H9 (cell line): ENCODE measurements around the gene USE1. TPM values are rescaled to one million over a fixed set of nuclear protein-coding genes. Genes with fewer than 3 reads are reported as not detected.
A peak's percentile ranks its signal among the peaks of the same experiment; 100 is the strongest.

Source experiments
- DNase-seq: peaks from one replicate; pipeline ENCODE4 v3.0.0-alpha.2; 2017
- H2AFZ ChIP-seq: one replicate; pipeline ENCODE4 v1.6.1; 2013; ENCODE audit warnings: mild to moderate bottlenecking, low read length, control low read depth, moderate library complexity
- H2AK5ac ChIP-seq: 2 replicates; pipeline ENCODE4 v1.6.1; 2013; ENCODE audit warnings: low read length, control low read depth, mixed read lengths; ENCODE audit not compliant: insufficient read length
- H2BK120ac ChIP-seq: one replicate; pipeline ENCODE4 v1.6.1; 2013; ENCODE audit warnings: low read depth, mild to moderate bottlenecking, low read length, control low read depth, inconsistent platforms; ENCODE audit not compliant: poor library complexity, severe bottlenecking
- H2BK12ac ChIP-seq: 2 replicates; pipeline ENCODE4 v1.6.1; 2013; ENCODE audit warnings: low read length, control low read depth, mixed read lengths, low read depth; ENCODE audit not compliant: insufficient read length
- H2BK15ac ChIP-seq: 2 replicates; pipeline ENCODE4 v1.6.1; 2013; ENCODE audit warnings: low read depth, low read length, control low read depth
- H2BK20ac ChIP-seq: one replicate; pipeline ENCODE4 v1.6.1; 2013; ENCODE audit warnings: low read depth, mild to moderate bottlenecking, low read length, control low read depth, inconsistent platforms; ENCODE audit not compliant: poor library complexity, severe bottlenecking
- H2BK5ac ChIP-seq: 2 replicates; pipeline ENCODE4 v1.6.1; 2013; ENCODE audit warnings: low read length, control low read depth, mixed read lengths; ENCODE audit not compliant: insufficient read length
- H3K14ac ChIP-seq: 2 replicates; pipeline ENCODE4 v1.6.1; 2013; ENCODE audit warnings: low read length, control low read depth; ENCODE audit not compliant: insufficient read depth
- H3K18ac ChIP-seq: 2 replicates; pipeline ENCODE4 v1.6.1; 2013; ENCODE audit warnings: low read depth, mild to moderate bottlenecking, mixed read lengths, low read length, control low read depth; ENCODE audit not compliant: insufficient read length
- H3K23ac ChIP-seq: 2 replicates; pipeline ENCODE4 v1.6.1; 2013; ENCODE audit warnings: low read length, control low read depth, mixed read lengths, low read depth; ENCODE audit not compliant: insufficient read length
- H3K23me2 ChIP-seq: 2 replicates; pipeline ENCODE4 v1.6.1; 2013; ENCODE audit warnings: low read depth, mild to moderate bottlenecking, mixed read lengths, low read length, control low read depth; ENCODE audit not compliant: insufficient read length, poor library complexity, severe bottlenecking
- H3K27ac ChIP-seq: 2 replicates; pipeline ENCODE4 v1.5.1; 2013; ENCODE audit warnings: low read length, control low read depth, mixed read lengths, low read depth; ENCODE audit not compliant: insufficient read length
- H3K27me3 ChIP-seq: 2 replicates; pipeline ENCODE4 v1.6.1; 2013; ENCODE audit warnings: low read length, control low read depth, inconsistent platforms; ENCODE audit not compliant: insufficient read depth
- H3K4ac ChIP-seq: 2 replicates; pipeline ENCODE4 v1.6.1; 2013; ENCODE audit warnings: low read depth, mild to moderate bottlenecking, control low read depth, inconsistent platforms, low read length, moderate library complexity
- H3K4me1 ChIP-seq: 2 replicates; pipeline ENCODE4 v1.6.1; 2013; ENCODE audit warnings: low read length, control low read depth, inconsistent platforms; ENCODE audit not compliant: insufficient read depth
- H3K4me2 ChIP-seq: 2 replicates; pipeline ENCODE4 v1.6.1; 2013; ENCODE audit warnings: low read length, control low read depth, mixed read lengths; ENCODE audit not compliant: insufficient read length, insufficient read depth
- H3K56ac ChIP-seq: 2 replicates; pipeline ENCODE4 v1.6.1; 2013; ENCODE audit warnings: low read depth, mild to moderate bottlenecking, mixed read lengths, low read length, control low read depth; ENCODE audit not compliant: insufficient read length
- H3K79me1 ChIP-seq: 2 replicates; pipeline ENCODE4 v1.6.1; 2013; ENCODE audit warnings: low read depth, mild to moderate bottlenecking, moderate library complexity, low read length, control low read depth, inconsistent platforms; ENCODE audit not compliant: insufficient read depth, poor library complexity, severe bottlenecking
- H3K79me2 ChIP-seq: 2 replicates; pipeline ENCODE4 v1.6.1; 2013; ENCODE audit warnings: low read length, control low read depth, inconsistent platforms; ENCODE audit not compliant: insufficient read depth
- H3K9ac ChIP-seq: 2 replicates; pipeline ENCODE4 v1.6.1; 2013; ENCODE audit warnings: low read length, control low read depth, mixed read lengths; ENCODE audit not compliant: insufficient read length; ENCODE audit errors: extremely low read depth
- H3K9me3 ChIP-seq: one replicate; pipeline ENCODE4 v1.6.1; 2013; ENCODE audit warnings: low read depth, low read length, inconsistent platforms; ENCODE audit not compliant: control insufficient read depth
- H3T11ph ChIP-seq: one replicate; pipeline ENCODE4 v1.6.1; 2013; ENCODE audit warnings: mild to moderate bottlenecking, low read length, control low read depth, inconsistent platforms
- H4K20me1 ChIP-seq: one replicate; pipeline ENCODE4 v1.6.1; 2013; ENCODE audit not compliant: control insufficient read depth, insufficient read length, insufficient read depth
- H4K5ac ChIP-seq: 2 replicates; pipeline ENCODE4 v1.6.1; 2013; ENCODE audit warnings: low read depth, mild to moderate bottlenecking, mixed read lengths, low read length, control low read depth; ENCODE audit not compliant: insufficient read length
- H4K8ac ChIP-seq: replicated peaks from 2 replicates; pipeline ENCODE4 v1.6.1; 2013; ENCODE audit warnings: low read length, control low read depth, mixed read lengths, low read depth; ENCODE audit not compliant: insufficient read length
- H4K91ac ChIP-seq: 2 replicates; pipeline ENCODE4 v1.6.1; 2013; ENCODE audit warnings: low read depth, mild to moderate bottlenecking, moderate library complexity, mixed read lengths, low read length, control low read depth; ENCODE audit not compliant: insufficient read length
- H3K27ac Mint-ChIP-seq, 3 experiments: 2 replicates in 2 of 3; 3 replicates in 1 of 3; pipeline ENCODE4 v1.8.0; 2020 to 2021; ENCODE audit warnings: mixed read lengths in 3 of 3, mild to moderate bottlenecking in 1 of 3, moderate library complexity in 1 of 3
- H3K27me3 Mint-ChIP-seq: 2 replicates; pipeline ENCODE4 v1.8.0; 2021; ENCODE audit warnings: low read depth, mild to moderate bottlenecking, moderate library complexity, mixed read lengths
- H3K36me3 Mint-ChIP-seq, 3 experiments: 2 replicates in 2 of 3; 3 replicates in 1 of 3; pipeline ENCODE4 v1.8.0; 2020 to 2021; ENCODE audit warnings: low read depth in 3 of 3, mixed read lengths in 3 of 3; ENCODE audit not compliant: insufficient read depth in 1 of 3
- H3K4me1 Mint-ChIP-seq, 2 experiments: 2 replicates each; pipeline ENCODE4 v1.8.0; 2020; ENCODE audit warnings: mixed read lengths in 2 of 2
- H3K4me3 Mint-ChIP-seq, 2 experiments: 2 replicates in 1 of 2; 3 replicates in 1 of 2; pipeline ENCODE4 v1.8.0; 2020 to 2021; ENCODE audit warnings: mild to moderate bottlenecking in 2 of 2, mixed read lengths in 2 of 2, moderate library complexity in 1 of 2
- H3K9me3 Mint-ChIP-seq, 2 experiments: 2 replicates in 1 of 2; 3 replicates in 1 of 2; pipeline ENCODE4 v1.8.0; 2020; ENCODE audit warnings: mild to moderate bottlenecking in 2 of 2, mixed read lengths in 2 of 2, moderate library complexity in 1 of 2
- WGBS: extraction: QIAGEN DNeasy Blood & Tissue Kit; methylation state at CpG from one replicate; pipeline ENCODE4 v1.1.7; 2013; ENCODE audit warnings: missing lambda C conversion rate, low lambda C conversion rate, mixed read lengths; ENCODE audit not compliant: insufficient read length; ENCODE audit errors: extremely low coverage; 5-methylcytosine and 5-hydroxymethylcytosine counted together
- total RNA-seq: library from RNA; stranded (reverse); gene quantifications from 2 replicates; pipeline ENCODE4 v1.2.1, GENCODE V29; 2021
- TF ChIP-seq, protein P1 (sequence below): fragments of 200-600 bp; sonication (generic); conservative IDR thresholded peaks from 3 replicates; pipeline ENCODE4 v1.8.0; 2021; ENCODE audit warnings: antibody characterized with exemption, mild to moderate bottlenecking

The USE1 gene
- total RNA-seq, 1 experiment from 2014 or later = 16.2 TPM

DNA sequence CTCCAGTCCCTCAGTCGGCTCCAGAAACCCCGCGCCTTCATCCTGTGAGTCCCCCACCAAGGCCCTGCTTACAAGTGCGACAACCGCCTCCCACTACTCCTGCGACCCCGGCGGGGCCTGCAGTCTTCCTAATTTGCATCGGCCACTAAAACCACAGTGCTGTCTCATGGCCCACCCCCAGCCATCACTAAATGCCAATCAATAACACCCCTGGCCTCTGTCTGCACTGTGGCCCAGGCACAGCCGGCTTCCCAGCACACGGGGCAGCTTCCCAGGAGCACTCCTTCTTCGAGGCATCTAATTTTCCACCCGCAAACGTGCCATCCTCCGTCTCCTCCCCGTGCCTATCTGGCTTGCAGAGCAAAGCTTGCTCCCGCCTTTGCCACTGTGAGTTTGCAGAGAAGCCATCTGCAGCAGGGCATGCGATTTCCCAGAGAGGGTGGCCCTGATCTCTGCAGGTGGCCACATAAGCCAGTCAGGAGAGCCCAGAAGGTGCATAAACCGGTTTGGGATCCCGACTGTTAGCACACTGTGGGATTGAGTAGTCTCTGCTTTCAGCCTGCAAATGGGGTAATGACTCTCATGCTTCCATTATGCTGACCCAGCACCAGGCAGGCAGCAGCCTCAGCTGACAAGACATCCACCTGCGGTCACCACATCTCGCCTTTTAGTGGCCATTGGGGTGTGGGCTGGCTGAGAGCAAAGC, 34.0 kb upstream of the USE1 start:
- Histone ChIP-seq H3K9ac (peak overlapping the region; percentile 5), H2AFZ (no peak overlapping the region), H3K14ac (no peak overlapping the region; the same call in 1 of the 2 replicates), H4K91ac (no peak overlapping the region), H3K23me2 (peaks cover 3% of the 10 kb centered on the region), H3K27ac (no peak overlapping the region), H3K18ac (peak overlapping the region; percentile 23), H3K4ac (no peak overlapping the region), H3T11ph (no peak overlapping the region), H2BK5ac (no peak overlapping the region), H3K27me3 (no peaks in the 10 kb centered on the region), H2BK12ac (no peak overlapping the region), H2BK15ac (no peak overlapping the region), H3K4me1 (no peaks in the 10 kb centered on the region), H2BK20ac (no peak overlapping the region), H2BK120ac (no peak overlapping the region), H4K5ac (no peak overlapping the region), H3K9me3 (no peaks in the 10 kb centered on the region), H3K56ac (no peak overlapping the region), H3K79me2 (no peaks in the 10 kb centered on the region), H2AK5ac (no peak overlapping the region), H3K79me1 (no peaks in the 10 kb centered on the region), H3K4me2 (no peak overlapping the region), H4K20me1 (no peaks in the 10 kb centered on the region), H3K23ac (no peak overlapping the region), H4K8ac (no peak overlapping the region)
- Mint-ChIP-seq H3K27ac (peak overlapping the region; percentile 90 to 95 (median 94)), H3K9me3 (no peaks in the 10 kb centered on the region), H3K36me3 (peaks cover 7 to 49% (median 10%) of the 10 kb centered on the region in 3 experiments; a peak in 6 of 7 replicates), H3K4me1 (peaks cover 12 to 14% of the 10 kb centered on the region in 2 experiments), H3K4me3 (peak overlapping the region in 1 of 2 experiments; percentile 60; a peak in 3 of 5 replicates), H3K27me3 (no peaks in the 10 kb centered on the region; the same call in 1 of the 2 replicates)
- no CpG with 5 or more reads among the region's 22 CpGs for WGBS
- peak; percentile 66 for DNase-seq
- TF ChIP-seq, protein P1, sequence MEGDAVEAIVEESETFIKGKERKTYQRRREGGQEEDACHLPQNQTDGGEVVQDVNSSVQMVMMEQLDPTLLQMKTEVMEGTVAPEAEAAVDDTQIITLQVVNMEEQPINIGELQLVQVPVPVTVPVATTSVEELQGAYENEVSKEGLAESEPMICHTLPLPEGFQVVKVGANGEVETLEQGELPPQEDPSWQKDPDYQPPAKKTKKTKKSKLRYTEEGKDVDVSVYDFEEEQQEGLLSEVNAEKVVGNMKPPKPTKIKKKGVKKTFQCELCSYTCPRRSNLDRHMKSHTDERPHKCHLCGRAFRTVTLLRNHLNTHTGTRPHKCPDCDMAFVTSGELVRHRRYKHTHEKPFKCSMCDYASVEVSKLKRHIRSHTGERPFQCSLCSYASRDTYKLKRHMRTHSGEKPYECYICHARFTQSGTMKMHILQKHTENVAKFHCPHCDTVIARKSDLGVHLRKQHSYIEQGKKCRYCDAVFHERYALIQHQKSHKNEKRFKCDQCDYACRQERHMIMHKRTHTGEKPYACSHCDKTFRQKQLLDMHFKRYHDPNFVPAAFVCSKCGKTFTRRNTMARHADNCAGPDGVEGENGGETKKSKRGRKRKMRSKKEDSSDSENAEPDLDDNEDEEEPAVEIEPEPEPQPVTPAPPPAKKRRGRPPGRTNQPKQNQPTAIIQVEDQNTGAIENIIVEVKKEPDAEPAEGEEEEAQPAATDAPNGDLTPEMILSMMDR = no peak
